Activated B cell treated with CpG ODN at 0.5 μM for 24 hours (primary cell): ENCODE measurements around the gene LONRF3. TPM values are rescaled to one million over a fixed set of nuclear protein-coding genes. Genes with fewer than 3 reads are reported as not detected.

Source experiments
- ATAC-seq: fragments of 200-7000 bp; cut with Tn5 transposase; one replicate; pipeline ENCODE4 v1.10.0; 2021; ENCODE audit warnings: low read depth, mild to moderate bottlenecking, moderate library complexity
- CTCF ChIA-PET: fragments of 350-600 bp; sonication (Branson Sonifier 250); formaldehyde crosslinking; loops from one replicate; lab custom pipeline; 2021; ENCODE audit warnings: antibody characterized with exemption; lab: Charles Lee
- POLR2A ChIA-PET: fragments of 350-600 bp; sonication (Branson Sonifier 250); formaldehyde crosslinking; loops from one replicate; lab custom pipeline; 2021; ENCODE audit warnings: antibody characterized with exemption; lab: Charles Lee
- DNase-seq: peaks from one replicate; pipeline ENCODE4 v3.0.0; 2022
- H3K27ac Mint-ChIP-seq: one replicate; pipeline ENCODE4 v1.8.0; 2020; ENCODE audit warnings: mixed read lengths
- H3K27me3 Mint-ChIP-seq: one replicate; pipeline ENCODE4 v1.8.0; 2021; ENCODE audit warnings: mixed read lengths
- H3K36me3 Mint-ChIP-seq: one replicate; pipeline ENCODE4 v1.8.0; 2021; ENCODE audit warnings: low read depth, mixed read lengths
- H3K4me1 Mint-ChIP-seq: one replicate; pipeline ENCODE4 v1.8.0; 2021; ENCODE audit warnings: mixed read lengths
- H3K4me3 Mint-ChIP-seq: one replicate; pipeline ENCODE4 v1.8.0; 2020; ENCODE audit warnings: mild to moderate bottlenecking, mixed read lengths
- H3K9me3 Mint-ChIP-seq: one replicate; pipeline ENCODE4 v1.8.0; 2020; ENCODE audit warnings: mixed read lengths
- CTCF ChIP-seq: fragments of 200-600 bp; IDR thresholded peaks from one replicate; pipeline ENCODE4 v1.8.0; 2022; ENCODE audit warnings: antibody characterized with exemption, mild to moderate bottlenecking
- intact Hi-C: fragments of 100-400 bp; cut with micrococcal nuclease; formaldehyde crosslinking; loops from one replicate; pipeline ENCODE4 v1.15.1; 2024
- total RNA-seq: library from RNA; stranded (reverse); gene quantifications from 2 replicates; pipeline ENCODE4 v1.2.3, GENCODE V29; 2022

LONRF3 gene
- 1.3 TPM in 2 replicates for total RNA-seq

GRCh38 chrX:118974088-118974907 lies at the start of gene LONRF3:
LONRF3 (plus strand) TSS chrX:118974618; CDS start chrX:118974781, 163 bp downstream.
- DNase-seq (peak; percentile 41), ATAC-seq (peak; percentile 40)
- ChIA-PET POLR2A (interaction anchor here (0.7 to 1.2 kb wide), 2 partner anchors 42 to 70 kb away, joined by 3 read pairs; no protein-coding TSS in a partner anchor), CTCF (interaction anchor here (1.1 kb wide), 1 partner anchor 31 kb away, joined by 3 read pairs; no protein-coding TSS in a partner anchor)
- Mint-ChIP-seq H3K27ac (peak within 1 kb of the TSS; percentile 50), H3K4me1 (peaks cover 12% of the 10 kb centered on the region), H3K4me3 (peak within 1 kb of the TSS; percentile 83), H3K36me3 (no peaks in the 10 kb centered on the region), H3K9me3 (no peaks in the 10 kb centered on the region), H3K27me3 (peaks cover 8% of the 10 kb centered on the region)
- intact Hi-C loops = loop anchor here (2.0 to 10.0 kb wide), 4 partner anchors 69 to 627 kb away; partner anchors contain the start of genes PGRMC1 and WDR44
- TF ChIP-seq CTCF = no peak

- H3K9me3 Mint-ChIP-seq = no peaks in the 10 kb centered on the region
- ChIA-PET CTCF (no interaction called here), POLR2A (no interaction called here)
- H3K4me1 Mint-ChIP-seq = no peaks in the 10 kb centered on the region
- H3K27me3 Mint-ChIP-seq = no peaks in the 10 kb centered on the region
- no peaks in the 10 kb centered on the region for H3K36me3 Mint-ChIP-seq
- intact Hi-C loops = no loop called here
- no peak for ATAC-seq
- TF ChIP-seq CTCF = no peak
- H3K4me3 Mint-ChIP-seq = no peak overlapping the region
- H3K27ac Mint-ChIP-seq = no peak overlapping the region
- no peak for DNase-seq
These were observed 46.3 kb upstream of the LONRF3 start for GRCh38 chrX:118928151-118928550.

GRCh38 chrX:118935352-118935751 lies 39.1 kb upstream of the LONRF3 start:
- POLR2A ChIA-PET = no interaction called here
- intact Hi-C loops = no loop called here
- H3K27ac Mint-ChIP-seq = no peak overlapping the region
- no peak overlapping the region for H3K4me3 Mint-ChIP-seq
- no peak for DNase-seq
- no peak for TF ChIP-seq CTCF
- no peak for ATAC-seq
- CTCF ChIA-PET = no interaction called here
- no peaks in the 10 kb centered on the region for H3K36me3 Mint-ChIP-seq
- no peaks in the 10 kb centered on the region for H3K9me3 Mint-ChIP-seq
- H3K27me3 Mint-ChIP-seq = peaks cover 6% of the 10 kb centered on the region
- no peaks in the 10 kb centered on the region for H3K4me1 Mint-ChIP-seq

GRCh38 chrX:118941147-118941546 lies 33.3 kb upstream of the LONRF3 start:
- H3K4me3 Mint-ChIP-seq = no peak overlapping the region
- H3K9me3 Mint-ChIP-seq = no peaks in the 10 kb centered on the region
- intact Hi-C loops = no loop called here
- DNase-seq (no peak), ATAC-seq (no peak)
- no peaks in the 10 kb centered on the region for H3K36me3 Mint-ChIP-seq
- ChIA-PET POLR2A (no interaction called here), CTCF (no interaction called here)
- H3K27ac Mint-ChIP-seq = no peak overlapping the region
- H3K27me3 Mint-ChIP-seq = peaks cover 6% of the 10 kb centered on the region
- TF ChIP-seq CTCF = no peak
- H3K4me1 Mint-ChIP-seq = no peaks in the 10 kb centered on the region

GRCh38 chrX:118943102-118943501 lies 31.3 kb upstream of the LONRF3 start:
- Mint-ChIP-seq H3K4me3 (no peak overlapping the region), H3K27ac (no peak overlapping the region)

More at GRCh38 chrX:118943102-118943501, 31.3 kb upstream of the LONRF3 start:
- H3K9me3 Mint-ChIP-seq = no peaks in the 10 kb centered on the region
- ATAC-seq (no peak), DNase-seq (no peak)
- peaks cover 2% of the 10 kb centered on the region for H3K27me3 Mint-ChIP-seq
- CTCF ChIA-PET = no interaction called here
- intact Hi-C loops = no loop called here
- no peaks in the 10 kb centered on the region for H3K36me3 Mint-ChIP-seq
- no peak for TF ChIP-seq CTCF
- POLR2A ChIA-PET = interaction anchor here (0.7 kb wide), 1 partner anchor 330 kb away, joined by 6 read pairs; no protein-coding TSS in a partner anchor
- no peaks in the 10 kb centered on the region for H3K4me1 Mint-ChIP-seq
